GM21526 (cell line): ENCODE results near the gene SPATA31D1.
"Not testable (repeated sequence)": the region's sequence is repeated elsewhere in the genome, so short reads cannot be mapped to it uniquely, and the experiment has no call there.

Experiments used
- ATAC-seq: cut with Tn5 transposase; IDR thresholded peaks from one replicate; pipeline ENCODE4 v1.9.1; 2021; ENCODE audit warnings: moderate library complexity; ENCODE audit not compliant: unreplicated experiment, low FRiP score

The SPATA31D1 gene

DNA sequence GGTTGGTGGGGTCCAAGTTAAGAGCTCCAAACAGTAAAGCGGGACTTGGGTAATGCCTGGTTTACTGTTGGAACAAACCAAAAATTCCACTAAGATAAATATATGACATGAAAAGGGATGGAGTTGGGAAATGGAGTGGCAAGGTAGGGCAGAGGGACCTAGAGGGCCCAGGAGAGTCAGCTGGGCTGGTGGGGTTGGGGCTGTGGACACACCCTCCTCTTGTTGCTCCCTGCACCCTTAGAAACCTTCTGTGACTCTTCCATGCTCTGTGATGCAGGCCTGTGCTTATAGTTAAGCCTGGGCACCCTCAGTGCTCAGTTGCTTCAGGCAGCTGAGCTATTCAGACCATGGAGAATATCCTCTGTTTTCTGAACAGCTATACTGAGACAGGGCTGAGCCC, at the start of gene SPATA31D1:
SPATA31D1 (plus strand) TSS at position 301 of the 400 bp plus-strand sequence; CDS start at position 348, 47 bp downstream.
- not testable (repeated sequence) for ATAC-seq

DNA sequence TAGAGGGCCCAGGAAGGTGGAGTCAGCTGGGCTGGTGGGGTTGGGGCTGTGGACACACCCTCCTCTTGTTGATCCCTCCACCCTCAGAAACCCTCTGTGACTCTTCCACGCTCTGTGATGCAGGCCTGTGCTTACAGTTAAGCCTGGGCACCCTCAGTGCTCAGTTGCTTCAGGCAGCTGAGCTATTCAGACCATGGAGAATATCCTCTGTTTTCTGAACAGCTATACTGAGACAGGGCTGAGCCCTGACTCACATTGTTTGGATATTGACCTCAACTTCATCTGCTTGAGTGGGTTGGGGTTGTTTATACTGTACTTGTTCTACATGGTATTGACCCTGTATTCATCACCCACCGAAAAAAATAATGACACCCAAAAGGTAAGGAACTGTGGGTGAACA, 45.2 kb upstream of the SPATA31D1 start, which contains the start of gene SPATA31D3:
SPATA31D3 (plus strand) TSS at position 108 of the 400 bp plus-strand sequence; CDS start at position 194, 86 bp downstream.
- ATAC-seq, result not testable (repeated sequence)

DNA sequence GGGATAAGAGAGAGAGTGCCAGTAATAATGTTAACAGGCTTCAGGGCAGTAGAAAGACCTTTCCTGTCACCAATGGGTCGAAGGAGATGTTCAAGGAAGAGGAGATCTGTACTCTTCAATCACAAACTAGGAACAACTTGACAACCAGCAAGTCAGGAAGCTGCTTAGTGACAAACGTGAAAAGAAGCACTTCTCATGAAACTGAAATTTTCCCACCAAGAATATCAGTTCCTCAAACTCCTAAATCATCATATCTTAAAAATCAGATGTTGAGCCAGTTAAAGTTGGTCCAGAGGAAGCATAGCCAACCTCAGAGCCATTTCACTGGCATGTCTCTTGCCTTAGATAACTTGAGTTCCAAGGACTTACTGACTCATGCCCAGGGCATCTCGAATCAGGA, 39.9 kb upstream of the SPATA31D1 start:
- not testable (repeated sequence) for ATAC-seq

DNA sequence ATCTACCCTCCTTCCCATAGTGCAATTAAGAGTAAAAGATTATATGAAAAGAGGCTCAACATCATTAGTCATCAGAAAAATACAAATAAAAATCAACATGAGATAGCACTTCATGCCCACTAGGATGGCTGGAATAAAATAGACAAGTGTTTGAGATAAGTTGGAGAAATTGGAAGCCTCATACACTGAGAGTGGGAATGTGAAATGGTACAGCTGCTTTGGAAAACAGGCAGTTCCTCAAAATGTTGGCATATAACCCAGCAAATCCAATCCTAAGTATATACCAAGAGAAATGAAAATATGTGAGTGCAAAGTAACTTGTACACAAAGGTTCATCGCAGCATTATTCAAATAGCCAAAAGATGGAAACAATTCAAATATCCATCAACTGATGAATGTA, 35.5 kb upstream of the SPATA31D1 start:
- no peak for ATAC-seq

DNA sequence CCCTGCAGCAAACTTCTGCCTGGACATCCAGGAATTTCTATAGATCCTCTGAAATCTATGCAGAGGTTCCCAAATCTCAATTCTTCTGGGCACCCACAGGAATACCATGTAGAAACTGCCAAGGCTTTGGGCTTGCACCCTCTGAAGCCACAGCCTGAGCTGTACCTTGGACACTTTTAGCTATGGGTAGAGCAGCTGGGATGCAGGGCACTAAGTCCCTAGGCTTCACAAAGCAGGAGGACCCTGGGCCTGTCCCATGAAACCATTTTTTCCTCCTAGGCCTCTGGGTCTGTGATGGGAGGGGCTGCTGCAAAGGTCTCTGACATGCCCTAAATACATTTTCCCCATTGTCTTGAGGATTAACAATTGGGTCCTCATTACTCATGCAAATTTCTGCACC, 32.9 kb upstream of the SPATA31D1 start:
- ATAC-seq, result no peak

DNA sequence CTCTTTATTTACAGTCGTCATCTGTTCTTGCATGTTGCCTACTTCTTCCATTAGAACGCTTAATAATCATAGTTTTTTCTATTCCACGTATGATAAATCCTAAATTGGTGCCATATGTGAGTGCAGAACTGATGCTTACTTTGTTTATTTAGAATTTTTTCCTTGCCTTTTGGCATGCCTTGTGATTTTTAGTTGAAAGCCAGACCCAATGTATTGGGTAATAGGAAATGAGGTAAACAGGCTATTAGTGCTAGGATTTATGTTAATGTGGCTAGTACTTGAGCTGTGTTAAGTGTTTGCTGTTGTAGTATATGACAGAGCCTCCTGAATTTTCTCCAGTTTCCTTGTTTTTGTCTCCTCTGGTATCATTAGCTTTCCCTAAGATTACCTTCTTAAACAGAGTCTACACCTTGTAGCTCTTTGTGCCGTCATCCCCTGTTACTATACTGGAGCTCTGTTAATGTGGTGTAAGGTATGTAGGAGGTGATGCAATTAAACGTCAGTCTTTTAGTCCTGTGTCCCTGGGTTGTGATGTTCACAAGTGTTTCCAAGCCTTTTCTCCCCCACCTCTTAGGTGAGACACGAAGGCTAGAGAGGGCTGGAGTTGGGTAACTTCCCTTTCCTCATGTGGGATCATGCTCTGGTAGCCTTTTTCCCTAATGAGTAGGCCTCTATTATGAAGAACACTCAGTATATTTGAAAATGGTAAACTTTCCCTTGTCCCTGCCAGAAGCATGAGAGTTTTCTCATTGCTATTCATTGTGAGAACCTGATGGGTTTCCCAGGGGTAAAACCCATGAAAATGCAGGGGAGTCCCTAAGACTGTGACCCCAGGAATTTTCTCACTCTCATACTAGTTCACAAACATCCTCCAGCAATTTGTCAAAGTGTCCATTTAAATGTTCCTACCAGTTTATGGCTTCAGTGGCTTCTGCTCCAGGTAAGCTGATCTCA, 24.1 kb upstream of the SPATA31D1 start:
- ATAC-seq, result no peak

DNA sequence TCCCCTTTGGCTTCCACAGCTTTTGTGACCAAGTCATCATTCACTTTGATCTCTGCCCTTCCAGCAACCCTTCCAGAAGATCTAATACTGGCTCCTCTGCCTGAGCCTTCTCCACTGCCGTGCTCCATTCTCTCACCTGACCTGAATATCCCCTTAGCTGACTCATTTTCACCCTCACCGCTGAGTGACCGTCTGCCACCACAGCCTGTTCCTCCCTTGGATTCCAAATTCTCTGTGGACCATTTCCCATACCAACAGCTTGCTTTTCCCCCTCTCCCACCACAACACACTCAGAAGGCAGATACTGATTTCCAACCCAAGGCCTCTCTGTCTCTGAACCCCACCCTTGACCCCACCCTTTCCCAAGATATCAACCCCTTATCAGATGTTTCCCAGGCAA, 20.5 kb upstream of the SPATA31D1 start:
- no peak for ATAC-seq

DNA sequence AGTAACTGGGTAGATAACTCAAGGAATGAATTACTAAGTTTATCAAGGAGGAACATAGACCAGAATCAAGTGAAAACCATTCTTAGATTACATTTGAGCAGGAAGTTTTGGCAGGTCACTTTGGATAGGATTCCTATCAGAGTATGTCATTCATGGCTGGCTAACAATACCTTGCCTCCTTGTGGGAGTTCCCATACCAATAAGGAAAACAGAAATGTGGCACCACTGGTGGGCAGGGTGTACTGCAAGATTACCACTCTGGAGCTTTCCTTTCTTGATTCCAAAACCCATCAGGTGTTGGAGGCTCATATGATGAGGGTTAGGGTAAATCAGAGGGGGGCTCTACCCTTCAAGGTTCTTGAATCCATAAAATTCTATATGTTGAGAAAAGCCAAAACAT, 18.6 kb upstream of the SPATA31D1 start:
- ATAC-seq, result no peak

DNA sequence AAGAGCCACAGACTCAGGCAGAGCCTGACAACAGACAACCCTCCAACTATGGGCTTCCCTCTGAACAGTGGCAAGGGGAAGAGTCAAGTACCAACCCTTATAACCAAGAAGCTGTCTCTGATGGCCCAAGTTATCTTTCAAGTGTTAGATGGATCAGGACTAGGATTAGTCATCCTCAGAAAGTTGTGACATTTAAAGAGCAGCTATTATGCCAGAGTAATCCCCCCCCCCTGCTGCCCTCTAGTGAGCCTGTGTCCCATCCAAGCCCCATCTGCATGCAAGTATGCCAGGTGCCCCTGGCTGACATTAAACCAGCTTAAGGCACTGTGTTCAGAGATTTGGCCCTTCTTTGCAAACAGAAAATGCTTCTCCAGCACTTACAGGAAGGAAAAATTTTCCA, 16.8 kb upstream of the SPATA31D1 start:
- ATAC-seq, result no peak

DNA sequence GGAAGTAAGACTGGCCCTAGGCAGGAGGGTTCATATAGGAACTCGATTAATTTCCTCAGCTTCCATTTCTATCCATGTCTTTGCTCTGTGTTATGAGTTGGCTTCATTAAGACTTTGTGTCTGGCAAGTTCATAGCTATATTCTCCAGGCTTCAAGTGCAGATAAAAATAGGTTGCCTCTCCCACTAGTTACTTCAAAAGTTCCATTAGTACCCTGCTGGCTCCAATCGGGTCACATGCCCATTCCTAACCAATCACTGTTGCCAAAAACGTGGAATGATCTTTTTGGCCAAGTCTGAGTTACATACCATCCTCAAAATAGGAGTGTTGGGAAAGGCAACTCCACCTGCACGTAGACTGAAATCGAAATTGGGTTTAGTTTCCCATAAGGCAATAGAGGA, 13.8 kb upstream of the SPATA31D1 start:
- no peak for ATAC-seq

DNA sequence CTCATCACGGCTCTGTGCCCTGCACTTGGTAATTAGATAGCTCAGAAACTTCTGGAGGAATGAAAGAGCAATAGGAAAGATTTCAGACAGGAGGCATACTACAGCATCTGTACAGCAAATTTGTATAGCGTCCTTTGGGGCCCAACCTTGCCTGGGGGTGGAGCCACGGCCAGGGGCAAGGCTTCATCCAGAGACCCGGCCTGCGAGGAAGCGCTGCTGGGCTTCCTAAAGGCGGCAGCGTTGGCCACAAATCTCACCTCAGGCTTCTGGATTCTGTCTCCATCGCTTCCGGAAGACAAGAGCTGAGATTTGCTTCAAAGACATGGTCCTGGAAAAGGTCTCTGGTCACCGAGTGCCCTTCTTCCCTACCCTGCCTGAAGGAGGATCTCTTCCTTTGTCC, 12.2 kb upstream of the SPATA31D1 start:
- ATAC-seq, result no peak

DNA sequence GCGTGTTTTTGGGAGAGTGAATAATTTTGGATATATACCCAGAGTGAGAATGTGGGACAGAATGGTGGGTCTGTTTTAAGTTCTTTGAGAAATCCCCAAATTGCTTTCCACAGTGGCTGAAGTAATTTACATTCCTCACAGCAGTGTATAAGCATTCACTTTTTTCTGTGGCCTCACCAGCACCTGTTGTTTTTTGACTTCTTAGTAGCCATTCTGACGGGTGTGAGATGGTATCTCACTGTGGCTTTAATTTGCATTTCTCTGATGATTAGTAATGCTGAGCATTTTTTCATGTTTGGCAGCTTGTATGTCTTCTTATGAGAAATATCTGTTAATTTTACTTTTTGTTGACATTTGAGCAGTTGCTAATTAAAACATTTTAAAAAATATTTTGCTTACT, 9.4 kb upstream of the SPATA31D1 start:
- ATAC-seq, result peak; percentile 69

DNA sequence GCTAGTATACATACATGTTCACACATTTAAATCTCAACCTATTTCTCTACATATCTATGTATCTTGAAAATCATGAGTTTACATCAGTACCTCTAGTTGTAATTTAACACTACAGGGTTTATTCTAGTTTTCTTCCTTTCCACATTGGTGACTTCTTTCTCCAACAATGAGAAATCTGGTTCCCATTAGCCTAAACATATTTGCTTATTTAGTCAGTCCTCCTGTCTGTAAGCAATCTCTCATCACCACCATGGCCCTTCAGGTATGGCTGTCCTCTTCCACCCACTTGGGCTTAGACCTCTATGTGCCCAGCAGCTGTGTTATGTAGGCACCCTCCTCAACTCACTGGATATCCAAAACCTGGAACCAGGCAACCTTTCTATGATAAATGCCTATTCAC, 8.0 kb upstream of the SPATA31D1 start:
- no peak for ATAC-seq

DNA sequence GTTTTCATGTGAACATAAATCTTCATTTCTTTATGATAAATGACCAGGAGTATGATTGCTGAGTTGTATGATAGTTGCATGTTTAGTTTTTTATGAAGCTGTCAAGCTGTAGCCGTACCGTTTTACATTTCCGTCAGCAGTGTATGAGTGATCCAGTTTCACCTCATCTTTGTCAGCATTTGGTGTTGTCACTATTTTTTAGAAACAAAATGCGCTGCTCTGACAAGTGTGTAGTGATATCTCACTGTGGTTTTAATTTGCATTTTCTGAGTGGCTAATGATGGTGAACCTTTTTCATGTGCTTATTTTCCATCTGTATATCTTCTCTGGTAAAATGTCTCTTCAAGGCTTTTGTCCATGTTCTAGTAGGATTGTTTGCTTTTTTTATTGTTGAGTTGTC, 6.7 kb upstream of the SPATA31D1 start:
- no peak for ATAC-seq

DNA sequence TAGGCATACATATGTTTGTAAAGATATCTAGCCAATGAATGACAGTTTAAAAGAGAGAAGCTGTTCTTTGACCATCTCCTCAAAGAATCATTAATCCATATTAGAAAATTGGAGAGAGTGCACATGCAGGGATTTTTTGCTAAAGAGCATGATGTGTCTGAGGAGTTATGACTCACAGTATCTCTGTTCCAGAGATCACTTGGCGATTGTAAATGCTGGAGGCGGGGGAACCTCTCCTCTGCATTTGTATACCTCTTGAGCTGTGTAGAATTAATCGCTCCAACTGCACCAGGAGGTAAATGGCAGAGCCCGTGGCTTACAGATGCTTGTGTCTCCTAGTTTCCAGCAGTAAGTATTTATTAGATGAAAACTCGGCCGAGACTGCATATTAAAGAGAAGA, 3.6 kb upstream of the SPATA31D1 start:
- no peak for ATAC-seq

DNA sequence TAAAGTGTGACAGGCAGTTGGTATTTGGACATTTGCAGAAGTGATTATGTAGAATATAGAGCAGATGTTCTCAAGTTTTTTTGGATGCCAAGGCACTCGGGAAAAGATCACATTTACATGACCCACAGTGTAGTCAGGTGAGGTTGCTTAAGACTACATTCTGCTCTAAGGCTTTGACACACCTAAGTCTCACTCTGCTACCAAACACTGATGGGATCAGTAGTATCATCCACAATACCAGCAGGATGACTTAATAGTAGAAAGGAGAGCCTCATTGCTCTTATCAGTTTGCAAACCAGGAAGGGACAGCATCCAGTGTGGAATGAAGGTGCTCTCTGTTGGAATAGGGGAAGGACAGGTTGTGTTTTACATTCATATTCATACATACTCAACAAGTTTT, 2.5 kb upstream of the SPATA31D1 start:
- no peak for ATAC-seq

DNA sequence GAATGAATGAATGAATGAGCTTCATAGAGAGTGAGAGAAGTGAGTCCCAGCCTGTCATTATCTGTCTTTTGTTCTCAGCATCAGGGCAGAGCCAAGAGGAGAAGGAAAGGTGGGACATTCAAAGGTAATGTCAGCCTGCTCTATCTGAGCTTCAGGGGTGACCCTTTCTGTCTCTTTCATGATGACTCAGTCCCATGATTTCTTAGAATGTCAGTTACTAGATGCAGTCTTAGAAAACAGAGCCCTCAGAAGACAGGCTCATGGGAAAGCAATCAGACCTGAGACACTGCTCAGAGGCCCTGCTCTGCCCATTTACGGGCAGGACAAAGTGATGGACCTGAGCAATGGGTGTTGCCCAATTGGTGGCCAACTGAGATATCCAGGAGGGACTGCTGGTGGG, 1.1 kb downstream of the SPATA31D1 start:
- no peak for ATAC-seq

DNA sequence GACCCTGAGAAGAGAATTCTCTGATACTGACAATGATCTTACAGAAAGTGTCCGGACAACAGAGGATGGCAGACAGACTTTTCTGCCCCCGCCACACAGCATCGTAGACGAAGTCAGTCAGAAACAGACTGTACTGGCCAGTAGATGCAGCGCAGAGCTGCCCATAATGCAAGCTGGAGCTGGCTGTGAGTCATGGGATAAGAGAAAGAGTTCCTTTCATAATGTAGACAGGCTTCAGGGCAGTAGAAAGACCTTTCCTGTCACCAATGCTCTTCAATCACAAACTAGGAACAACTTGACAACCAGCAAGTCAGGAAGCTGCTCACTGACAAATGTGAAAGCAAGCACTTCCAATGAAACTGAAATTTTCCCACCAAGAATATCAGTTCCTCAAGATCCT, 5.1 kb downstream of the SPATA31D1 start:
- ATAC-seq, result no peak

DNA sequence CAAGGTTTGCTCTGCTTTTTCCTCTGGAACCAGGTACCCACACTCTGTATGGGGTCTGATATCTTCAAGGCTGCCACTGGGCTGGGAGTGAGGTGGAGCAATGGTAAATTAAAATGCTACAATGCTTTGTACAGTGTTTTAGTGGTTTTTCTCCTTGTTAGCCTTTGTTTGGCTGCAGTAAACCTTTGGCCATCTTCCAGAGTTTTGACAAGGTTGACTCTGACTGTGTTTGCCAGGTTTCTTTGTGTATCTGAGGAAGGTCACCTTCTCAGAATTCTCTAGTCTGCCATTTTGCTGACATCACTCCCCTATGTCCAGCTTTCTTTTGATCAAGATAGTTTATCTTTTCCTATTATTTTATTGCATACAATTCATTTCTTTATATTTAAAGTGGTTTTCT, 11.2 kb downstream of the SPATA31D1 start:
- no peak for ATAC-seq

DNA sequence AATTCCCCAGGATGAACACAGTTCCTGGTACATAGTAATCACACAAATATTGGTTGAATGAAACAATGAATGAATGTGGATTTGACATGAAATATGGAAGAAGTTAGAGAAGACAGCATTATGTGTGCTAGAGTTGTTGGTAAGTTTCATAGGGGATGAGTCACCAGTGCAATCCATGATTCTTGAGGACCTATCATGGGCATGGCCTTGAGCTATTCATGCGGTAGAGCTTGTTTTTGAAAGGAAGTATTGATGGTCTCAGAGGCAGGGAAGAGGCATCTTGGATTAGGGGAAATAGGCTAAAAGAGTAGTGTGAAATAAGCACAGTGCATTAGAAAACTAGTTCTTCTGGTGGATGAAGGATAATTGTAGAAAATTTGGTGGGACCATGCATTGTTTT, 22.1 kb downstream of the SPATA31D1 start:
- ATAC-seq, result no peak

DNA sequence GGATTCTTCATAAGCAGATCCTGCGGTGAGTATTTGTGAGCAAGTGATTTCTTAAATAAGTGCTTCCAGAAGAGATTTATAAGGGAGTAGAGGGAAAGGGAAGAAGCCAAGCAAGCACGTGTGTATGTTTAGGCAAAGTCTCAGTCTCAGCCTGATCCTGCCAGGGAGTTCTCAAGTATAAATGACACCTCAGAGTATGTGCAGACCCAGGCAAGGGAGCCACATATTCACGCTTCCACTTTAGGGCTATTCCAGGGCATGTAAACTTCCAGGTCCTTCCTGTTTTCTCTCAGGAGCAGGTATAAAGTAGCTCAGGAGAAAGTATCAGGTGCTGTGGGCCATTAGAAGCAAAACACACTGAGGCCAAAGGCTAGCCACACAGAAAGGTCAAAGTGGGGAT, 22.6 kb downstream of the SPATA31D1 start:
- ATAC-seq, result no peak

DNA sequence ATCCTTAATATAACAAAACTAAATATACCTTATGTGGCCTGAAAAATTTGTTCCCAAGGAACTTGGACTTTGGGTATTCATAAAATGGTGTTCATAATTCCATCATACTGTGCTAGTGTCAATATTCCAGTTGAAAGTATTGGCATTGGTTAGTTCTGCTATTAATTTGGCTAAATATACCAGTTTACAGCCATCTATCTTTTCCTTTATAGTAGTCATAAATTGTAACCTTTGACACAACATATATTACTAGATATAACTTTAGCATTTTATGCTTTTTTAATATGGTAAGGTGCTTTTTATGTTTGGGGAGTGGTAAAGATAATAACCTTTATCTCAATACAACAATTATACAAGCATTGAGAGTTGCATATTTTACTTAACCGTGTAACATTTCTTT, 23.7 kb downstream of the SPATA31D1 start:
- ATAC-seq, result no peak
